ENCODE measurements around the gene PCYT2.

The PCYT2 gene

DNA sequence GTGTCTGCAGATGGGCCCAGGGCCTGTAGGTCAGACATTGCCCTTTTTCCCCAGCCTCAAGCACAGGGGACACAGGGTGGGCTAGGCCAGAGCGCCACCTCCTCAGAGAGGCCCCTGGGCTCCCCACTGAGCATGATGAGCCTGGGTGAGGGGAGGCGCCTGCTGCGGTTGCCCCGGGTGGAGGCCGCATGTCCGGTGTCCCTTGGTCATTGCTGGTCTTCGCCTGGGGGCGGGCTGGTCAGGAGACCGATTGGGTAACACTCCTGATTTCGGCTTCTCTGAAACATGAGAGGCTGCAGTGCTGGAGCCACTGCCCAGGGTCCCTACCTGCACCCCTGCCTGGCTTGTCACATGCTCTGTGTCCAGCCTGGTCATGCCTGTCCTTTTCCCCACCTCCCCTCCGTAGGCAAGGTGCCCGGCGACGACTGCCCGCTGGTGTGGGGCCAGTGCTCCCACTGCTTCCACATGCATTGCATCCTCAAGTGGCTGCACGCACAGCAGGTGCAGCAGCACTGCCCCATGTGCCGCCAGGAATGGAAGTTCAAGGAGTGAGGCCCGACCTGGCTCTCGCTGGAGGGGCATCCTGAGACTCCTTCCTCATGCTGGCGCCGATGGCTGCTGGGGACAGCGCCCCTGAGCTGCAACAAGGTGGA lies 11.6 kb downstream of the PCYT2 start:
- no peak for DNase-seq

DNA sequence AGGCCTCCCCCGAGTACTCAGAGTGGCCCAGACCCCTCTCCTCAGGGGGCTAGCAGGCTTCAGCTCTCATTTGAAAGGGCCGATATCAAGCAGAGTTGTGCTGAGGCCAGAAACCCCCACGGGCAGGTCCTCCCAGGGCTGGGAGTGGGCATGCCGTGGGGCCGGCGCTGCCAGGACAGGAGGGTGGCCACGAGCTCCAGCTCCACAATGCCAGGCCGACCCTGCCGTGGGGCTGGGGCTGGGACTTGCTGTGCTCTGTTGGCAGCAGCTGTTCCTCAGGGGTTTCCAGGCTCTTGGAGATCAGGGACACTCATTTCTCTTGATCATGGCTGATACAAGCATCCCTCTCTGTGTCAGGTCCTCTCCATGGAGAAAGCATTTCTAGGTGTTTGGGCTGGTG lies 12.3 kb downstream of the PCYT2 start:
- DNase-seq: no peak

DNA sequence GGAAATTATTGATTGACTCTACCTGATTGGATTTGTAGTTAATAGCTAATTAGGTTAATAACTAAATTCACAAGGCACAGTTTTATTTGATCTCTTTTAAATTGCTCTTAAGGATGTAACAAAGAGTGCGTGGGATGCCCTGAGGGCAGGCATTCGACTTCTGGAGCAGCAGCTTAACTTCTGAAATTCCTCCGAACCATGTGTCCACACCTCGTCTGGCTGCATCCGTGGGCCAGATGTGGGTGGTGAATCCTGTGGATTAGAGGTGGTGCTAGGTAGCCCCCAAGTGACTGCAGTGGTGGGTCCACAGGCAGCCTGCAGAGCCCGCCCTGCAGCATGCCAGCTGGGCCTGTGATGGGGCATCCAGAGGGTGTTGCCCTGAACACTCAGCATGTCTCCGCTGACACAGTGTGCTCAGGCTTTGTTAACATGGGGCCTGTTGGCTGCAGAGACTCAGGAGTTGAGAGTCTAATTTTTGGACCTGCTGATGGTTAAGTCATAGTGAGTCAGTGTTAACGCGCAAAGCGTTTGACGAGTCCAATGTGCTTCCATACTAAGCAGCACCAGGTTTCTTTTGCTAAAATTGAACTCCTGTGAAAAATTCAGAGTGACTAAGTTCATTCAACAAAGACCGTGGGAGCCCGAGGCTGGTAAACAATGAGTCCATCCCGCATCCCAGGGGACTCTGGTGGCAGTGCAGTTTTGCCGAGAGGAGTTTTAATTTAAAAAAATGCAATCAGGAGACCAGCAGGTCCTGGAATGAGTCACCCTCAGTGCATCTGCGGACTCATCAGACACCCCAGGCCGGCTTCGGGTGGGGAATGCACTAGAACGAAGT lies 13.0 kb downstream of the PCYT2 start:
- DNase-seq: peak; percentile 63

- DNase-seq: no peak
Observed at GRCh38 chr17:81895400-81895799, 15.8 kb downstream of the PCYT2 start.

DNA sequence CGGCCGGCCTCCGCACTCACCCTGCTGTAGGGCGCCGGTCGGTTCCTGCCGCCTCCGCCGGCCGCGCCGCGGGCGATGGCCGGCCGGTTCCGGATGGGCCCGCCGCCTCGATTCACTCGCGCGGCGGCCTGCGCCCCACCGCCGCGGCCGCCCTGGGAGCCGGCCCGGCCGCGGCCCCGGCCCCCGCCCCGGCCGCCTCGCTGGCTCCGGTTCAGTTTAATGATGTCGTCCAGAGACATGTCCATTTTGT lies 20.0 kb downstream of the PCYT2 start:
- no peak for DNase-seq

- no peak for DNase-seq
Observed at GRCh38 chr17:81890447-81891302, 20.5 kb downstream of the PCYT2 start.

GRCh38 chr17:81889602-81890001 lies 21.6 kb downstream of the PCYT2 start:
- DNase-seq: no peak

DNA sequence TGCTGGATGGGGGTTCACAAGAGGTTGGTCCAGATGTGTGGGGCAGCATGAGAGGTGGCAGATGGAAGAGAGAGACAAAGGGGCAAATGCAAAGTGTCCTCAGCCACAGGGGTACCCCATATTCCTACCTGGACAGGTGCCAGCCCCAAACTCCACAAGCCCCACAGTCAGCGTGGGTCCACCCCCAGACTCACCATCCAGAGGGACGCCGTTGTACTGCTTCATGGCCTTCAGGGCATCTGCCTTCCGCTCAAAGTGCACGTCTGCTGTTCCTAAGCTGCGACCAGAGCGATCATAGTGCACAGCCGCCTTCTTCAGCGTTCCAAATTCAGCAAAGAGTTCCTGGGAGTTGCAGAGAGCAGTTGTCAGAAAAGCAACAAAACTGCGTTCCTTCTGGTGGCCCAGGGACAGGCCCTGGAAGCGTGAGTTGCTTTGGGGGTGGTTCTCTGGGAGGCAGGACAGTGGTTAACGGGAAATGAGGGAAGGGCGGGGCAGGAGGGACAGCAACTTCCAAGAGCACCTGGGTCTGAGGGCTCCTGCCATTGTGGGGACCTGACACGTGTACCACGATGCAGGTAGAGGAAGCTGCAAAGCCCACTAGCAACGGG lies 22.1 kb downstream of the PCYT2 start:
- DNase-seq: no peak

DNA sequence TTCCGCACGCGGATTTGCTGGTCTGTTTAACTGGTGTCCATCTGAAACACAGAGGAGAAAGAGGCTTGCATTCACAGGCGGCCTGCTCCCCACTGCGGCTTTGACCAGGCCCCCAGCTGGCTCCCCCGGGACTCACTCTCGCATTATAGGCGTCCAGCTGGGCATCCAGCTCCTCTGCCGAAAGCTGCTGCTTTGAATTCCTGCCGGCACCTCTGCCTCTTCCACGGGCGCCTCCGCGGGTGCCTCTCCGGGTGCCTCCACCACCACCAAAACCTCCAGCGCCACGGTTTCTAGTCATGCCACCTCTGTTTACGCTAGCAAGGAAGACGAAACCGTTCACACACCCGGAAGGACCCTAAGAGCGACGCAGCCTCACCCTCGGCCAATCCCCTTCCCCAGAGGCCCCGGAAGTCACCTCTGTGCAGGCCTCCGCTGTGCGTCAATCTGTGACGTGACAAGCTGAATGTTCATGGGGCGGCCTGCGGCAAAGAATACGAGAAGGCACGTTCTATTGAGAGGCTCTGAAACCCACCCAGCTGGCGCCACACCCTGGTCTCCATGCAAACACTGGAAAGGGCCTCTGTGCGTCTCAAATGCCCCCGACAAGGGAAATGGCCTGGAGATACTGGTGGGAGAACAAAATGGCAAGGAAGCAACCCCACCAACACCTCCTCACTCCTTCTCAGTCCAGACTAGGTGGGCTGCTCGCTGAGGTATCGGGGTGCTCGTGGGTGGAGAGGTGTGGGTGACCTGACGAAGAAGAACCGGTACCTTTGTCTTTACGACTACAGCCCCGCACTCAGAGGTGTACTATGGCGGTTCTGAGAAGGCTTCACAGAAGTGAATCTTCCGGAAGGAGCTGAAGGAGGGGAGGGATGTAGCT lies 22.9 kb downstream of the PCYT2 start:
- DNase-seq: no peak

- no peak for DNase-seq
Observed at GRCh38 chr17:81885869-81886548, 25.2 kb downstream of the PCYT2 start.

- DNase-seq: no peak
Observed at GRCh38 chr17:81885454-81885853, 25.7 kb downstream of the PCYT2 start.

- no peak for DNase-seq
Observed at GRCh38 chr17:81884968-81885367, 26.2 kb downstream of the PCYT2 start.

DNA sequence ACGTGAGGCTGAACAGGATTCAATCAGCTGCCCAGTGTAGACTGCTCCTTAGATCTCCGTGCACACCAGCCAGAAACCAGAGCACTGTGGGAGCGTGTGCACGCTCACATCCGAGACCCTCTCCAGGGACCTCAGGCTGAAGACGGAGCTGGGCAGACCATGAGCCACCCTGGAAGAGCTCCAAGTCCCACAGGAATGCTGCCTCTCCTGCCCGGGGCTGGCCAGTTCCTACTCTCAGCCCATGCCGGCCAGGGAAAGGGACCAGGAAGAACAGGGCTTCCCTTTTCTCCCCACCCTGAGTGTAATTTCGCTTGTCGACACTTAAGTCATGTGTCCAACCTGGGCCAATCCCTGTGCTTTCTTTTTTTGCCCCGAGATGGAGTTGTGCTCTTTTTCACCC lies 26.7 kb downstream of the PCYT2 start:
- no peak for DNase-seq

- no peak for DNase-seq
Observed at GRCh38 chr17:81879121-81879520, 32.1 kb downstream of the PCYT2 start.

GRCh38 chr17:81878294-81878693 lies 32.9 kb downstream of the PCYT2 start:
- no peak for DNase-seq

- DNase-seq: no peak
Observed at GRCh38 chr17:81877569-81877968, 33.6 kb downstream of the PCYT2 start.

GRCh38 chr17:81871387-81872230 lies 39.6 kb downstream of the PCYT2 start:
- peak; percentile 83 for DNase-seq

- no peak for DNase-seq
Observed at GRCh38 chr17:81870981-81871386, 40.2 kb downstream of the PCYT2 start, which contains the start of gene ARHGDIA. Gene ARHGDIA, minus strand, starts transcription at chr17:81871337. Its CDS starts 1,407 bp downstream, at chr17:81869930.

- DNase-seq: no peak
Observed at GRCh38 chr17:81870131-81870980, 40.8 kb downstream of the PCYT2 start.
